Measurements from ENCODE around the gene NRXN3.

The NRXN3 gene

DNA sequence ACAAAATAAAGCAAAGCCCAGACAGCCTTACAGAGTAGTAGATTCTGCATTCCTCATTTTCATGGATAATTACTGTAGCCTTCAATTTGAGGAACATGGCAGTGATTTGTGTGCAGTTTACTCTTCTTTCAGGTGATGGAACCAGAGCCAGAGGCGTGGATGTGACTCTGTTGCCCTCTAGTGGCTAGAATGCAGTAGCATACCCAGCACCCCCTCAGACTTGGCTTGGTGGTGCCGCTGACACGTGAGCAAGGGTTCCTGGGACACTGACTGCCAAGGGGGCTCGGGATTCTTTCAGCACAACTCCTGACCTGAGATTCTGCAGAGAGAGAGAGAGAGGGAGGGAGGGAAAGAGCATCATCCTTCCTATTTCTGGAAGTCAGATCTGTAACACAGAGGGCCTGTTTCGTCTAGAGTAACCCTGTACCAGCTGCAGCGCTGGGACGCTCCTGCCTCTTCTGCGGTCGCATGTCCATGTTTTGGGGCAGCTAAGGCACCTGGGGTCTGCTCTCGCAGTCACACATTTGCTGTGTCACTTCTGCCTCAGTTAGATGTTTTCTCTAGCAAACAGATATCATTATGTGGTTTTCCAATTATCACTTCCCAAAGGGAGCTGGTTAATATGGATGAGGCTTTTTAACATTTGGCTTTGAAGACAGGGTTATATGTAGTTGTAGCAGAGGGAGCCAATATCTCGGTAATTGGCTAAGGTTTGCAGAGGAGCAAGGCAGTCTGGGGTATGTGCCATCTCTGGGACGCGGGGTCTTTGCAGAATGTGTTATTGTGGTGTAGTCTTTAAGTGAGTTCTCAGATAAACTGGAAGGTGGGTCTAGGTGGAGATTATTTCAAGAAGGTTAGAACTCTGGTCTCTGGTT is 428.1 kb downstream of the NRXN3 start:
- peak; percentile 64 for DNase-seq

DNA sequence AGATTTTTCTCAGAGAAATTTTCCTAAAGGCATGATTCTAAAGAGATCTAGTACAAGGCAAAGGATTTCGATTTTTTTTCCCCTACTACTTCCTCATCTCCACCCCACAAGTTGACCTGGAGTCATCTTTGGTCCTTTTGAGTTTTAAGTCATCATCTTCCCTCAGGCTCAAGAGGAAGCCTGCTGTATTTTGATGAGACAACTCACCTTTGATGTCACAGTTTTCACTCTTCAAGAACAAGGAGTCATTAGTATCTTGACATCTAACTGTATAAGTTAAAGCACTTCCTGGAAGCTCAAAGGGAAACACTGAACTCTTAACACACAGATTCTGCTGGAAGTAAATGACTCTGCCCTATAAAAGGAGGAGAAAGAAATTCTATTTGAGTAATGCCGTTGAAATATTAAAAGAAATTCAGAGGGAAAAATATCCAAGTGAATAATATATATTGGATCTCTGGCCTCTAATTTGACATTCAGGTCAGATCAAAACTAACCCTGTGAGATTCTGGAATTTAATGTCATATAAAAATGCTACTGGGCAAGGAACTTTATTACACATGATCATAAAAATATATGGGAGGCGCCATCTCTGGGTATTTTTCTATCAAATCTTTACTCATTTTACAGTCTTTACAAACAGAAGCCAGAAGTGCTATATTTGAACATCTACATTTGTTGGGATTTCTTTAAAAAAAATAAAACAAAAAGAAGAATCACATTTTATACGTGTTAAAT is 435.0 kb downstream of the NRXN3 start:
- DNase-seq, result peak; percentile 20

DNA sequence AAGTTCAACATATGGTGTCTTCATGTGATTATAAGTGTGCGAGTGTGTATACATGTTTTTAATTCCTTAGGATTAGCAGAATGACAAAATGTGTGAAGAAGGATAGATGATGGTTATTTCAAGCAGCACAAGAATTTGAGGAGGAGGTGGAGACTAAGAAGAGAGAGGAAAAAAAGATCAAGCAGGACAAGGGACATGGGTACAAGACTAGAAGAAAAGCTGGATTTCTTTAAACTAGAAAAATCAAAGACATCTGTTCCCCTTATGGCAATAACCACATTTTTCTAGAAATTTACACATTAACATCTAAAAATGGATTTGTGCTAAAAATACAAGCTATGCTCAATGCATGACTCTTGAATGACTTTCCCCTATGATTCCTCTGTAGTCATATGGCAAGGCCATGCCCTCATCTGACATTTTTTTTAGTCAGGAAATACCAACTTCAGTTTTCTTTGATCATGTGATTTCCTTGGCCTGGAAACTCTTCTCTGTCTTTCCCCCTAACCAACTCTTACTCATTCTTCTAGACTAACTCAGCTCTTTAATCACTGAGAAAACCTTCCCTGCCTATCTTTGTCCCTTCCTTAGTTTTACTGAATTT is 435.8 kb downstream of the NRXN3 start:
- DNase-seq, result peak; percentile 96

DNA sequence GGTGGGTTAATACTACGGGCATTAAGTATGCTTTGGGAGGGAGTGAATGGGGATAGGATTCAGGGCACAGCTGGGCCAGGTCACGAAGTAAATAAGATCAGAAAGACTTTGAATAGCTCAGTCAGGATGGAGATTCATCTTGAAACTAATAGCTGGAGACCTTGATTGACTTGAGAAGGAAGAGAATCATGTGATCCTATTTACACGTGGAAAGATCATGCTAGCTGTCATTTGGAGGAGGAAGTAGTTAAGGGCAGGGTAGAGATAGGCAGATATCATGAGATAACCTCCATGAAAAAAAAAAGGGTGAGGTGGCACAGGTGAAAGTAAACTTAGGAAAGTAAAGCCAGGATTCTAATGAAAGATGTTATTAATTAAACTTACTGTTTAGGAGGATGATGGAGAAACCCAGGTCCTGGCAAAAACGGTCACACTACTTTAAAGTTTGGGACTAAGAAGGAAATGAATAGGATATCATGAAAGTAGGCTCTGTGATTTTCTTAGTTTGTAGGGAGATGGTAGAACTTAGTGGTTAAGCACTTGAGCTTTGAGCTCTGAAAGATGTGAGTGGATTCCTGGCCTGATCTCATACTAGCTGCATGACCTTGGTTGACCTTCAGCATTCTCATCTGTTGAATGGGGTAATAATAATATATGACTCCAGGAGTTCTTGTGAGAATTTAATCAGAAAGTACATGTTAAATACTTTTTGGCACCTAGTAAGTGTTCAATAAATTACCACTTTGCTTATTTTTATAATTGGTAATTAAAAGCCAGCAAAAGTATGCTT is 439.0 kb downstream of the NRXN3 start:
- DNase-seq, result no peak

DNA sequence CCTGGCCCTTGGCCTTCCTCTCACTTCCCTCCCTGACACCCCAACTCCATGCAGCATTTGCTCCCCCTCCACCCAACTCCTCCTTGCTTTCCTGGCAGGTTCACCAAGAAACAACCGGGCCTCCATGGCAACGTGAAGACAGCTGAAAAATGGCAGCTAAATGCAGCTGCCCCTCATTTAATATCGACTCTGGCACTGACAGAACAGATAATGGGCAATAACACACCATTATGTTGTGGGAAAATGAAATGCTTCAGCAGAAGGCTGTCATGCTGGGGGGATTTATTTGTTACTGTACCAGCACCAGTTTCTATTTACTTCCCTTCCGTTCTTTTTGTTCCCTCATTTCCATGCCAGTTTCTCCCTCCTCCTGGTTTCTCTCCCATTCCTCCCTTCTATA is 440.8 kb downstream of the NRXN3 start:
- no peak for DNase-seq

DNA sequence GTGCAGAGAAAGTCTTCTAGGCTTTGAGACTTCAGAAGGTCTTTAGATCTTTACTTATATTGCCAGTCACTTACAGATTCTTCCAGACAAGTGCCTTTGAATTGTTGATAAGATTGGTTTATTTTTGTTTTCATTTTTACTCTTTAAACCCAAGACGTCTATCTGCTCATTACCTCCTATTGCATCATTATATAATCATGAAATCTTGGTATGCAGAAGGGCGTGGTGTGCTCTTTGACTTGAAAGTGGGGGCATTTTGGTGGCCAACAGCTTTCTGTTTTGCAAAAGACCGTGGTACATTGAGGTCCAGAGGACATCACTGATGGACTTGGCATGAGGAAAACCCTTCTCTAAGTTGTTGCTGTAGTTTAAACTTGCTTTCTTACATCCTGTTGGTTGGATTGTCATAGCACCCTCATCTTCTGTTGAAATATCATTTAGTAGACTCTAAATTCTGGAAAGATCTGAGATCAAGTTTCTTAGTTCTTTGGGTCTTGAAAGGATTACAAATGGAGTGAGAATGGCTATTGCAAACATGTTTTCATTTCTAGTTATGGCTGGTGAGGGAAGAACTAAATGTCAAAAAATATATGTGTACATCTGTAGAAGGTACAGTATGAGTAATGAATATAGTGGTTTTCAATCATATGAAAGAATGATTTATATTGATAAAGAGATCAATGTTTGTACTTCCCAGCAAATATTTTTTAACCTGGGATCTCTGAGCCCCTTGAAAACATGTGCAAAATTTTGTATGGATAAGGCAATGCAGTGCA is 441.8 kb downstream of the NRXN3 start:
- DNase-seq, result no peak

DNA sequence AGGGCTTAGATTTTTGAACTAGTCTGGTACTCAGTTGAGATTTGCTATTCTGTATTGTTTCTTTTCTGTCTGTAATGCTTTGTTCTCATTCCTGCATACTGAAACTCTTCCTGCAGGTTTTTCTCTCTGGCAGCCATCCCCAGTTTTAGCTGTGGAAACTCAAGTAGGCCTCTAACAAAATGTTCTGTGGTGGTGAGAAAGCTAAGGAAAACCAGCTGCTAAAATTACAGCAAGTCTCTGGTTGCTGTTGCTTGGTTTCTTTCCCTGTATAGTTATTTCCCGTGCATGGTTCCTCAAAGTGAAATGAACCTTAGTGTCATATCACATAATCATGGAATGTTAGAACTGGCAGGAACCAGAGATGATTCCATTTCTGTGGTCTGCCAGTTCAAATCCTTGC is 442.5 kb downstream of the NRXN3 start:
- no peak for DNase-seq

DNA sequence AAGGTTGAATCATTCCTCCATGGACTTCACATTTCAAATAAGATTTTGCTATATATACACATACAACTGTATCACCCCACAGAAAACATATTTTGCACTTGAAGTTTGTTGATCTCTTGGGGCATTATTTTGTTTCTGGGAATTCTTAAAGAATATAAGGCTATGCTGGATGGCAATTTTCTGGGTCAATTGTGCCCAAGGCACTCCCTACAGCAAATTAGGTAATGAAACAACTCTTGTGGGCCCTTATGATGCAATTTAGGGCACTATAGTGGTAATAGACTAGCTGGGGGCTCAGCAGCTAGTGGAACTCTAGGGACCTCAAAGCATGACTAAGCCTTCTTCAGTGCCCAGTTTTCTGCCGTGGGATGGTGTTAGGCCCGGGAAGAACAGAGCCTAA is 444.4 kb downstream of the NRXN3 start:
- DNase-seq, result no peak

DNA sequence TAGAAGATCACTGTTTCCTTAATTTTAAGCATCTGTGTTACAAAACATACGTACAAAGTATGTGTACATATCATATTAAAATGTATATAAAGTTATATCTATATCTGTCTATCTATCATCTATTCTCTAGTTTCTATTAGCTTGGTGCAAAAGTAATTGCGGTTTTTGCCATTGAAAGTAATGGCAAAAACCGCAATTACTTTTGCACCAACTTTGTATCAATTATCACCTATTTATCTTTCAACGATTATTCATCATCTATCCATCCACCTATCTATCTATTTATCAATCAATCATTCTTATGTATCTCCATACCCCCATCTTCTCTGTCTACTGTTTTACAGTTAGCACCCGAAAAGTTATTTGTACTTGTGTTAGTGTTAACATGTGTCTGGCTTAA is 447.6 kb downstream of the NRXN3 start:
- DNase-seq, result no peak

DNA sequence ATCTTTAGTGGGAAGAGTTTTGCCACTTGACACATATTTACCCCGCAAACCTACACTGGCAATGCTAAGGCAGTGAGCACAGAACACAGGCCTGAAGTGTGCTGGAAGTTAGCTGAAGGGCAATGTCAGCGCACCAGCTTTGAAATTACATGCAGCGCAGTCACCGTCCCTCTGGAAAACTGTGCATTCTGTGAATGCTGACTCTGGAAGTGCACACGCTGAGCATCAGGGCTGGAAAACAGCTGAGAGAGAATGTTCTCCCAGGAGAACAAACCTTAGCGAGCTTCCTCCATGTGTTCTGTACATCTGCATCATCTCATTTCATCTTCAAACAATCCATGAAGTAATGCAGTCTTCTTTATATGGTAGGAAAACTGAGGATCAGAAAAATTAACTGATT is 448.2 kb downstream of the NRXN3 start:
- DNase-seq, result no peak

DNA sequence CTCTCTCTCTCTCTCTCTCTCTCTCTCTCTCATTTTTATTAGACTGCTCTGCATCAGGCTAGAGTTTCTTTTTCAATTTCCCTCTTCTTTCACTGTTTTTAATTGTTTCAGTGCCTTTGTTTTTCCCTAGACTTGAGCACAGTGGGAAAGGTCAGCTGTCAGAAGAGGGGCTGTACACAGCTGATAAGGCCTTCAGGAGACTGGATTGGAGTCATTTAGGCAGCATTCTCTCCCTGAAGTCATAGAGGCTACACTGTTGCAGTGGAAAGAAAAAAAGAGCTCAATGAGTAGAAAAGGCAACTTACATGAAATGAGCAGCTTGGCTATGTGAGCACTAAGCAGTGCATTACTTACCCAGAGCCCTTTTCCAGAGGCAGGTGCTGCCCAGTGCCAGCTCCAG is 456.9 kb downstream of the NRXN3 start:
- no peak for DNase-seq

DNA sequence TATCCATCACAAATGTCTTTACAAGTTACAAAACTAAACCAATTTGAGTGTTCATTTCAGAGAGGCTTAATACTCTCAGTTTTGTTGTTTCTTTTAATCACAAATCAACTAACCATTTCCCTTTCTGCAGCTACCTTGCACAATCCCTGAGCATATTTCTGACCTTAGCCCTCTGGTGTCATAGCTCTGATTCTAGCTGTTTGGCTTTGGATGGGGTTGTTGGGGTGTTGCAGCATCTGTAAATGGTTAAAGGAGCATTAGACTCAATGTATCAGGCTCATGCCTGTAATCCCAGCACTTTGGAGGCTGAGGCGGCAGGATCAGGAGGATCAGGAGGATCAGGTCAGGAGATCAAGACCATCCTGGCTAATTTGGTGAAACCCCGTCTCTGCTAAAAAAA is 461.4 kb downstream of the NRXN3 start:
- DNase-seq, result no peak

DNA sequence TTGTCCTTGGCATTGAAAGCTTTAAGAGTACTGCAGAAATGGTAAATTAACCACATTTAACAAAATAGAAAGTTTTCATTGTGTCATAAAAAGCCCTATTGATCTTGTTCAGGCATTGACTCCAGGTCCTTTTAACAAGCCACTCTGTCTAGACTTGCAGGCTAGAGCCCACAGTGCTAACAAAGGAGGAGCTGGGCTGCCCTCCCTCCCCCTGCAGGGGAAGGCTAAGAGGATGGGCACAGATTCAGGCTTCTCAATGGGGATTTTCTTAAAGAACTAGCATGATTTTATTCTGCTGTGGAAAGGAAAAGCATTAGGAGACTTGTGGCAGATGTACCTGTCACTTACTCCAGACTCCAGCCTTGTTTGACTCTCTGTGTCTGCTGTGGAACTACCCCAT is 463.6 kb downstream of the NRXN3 start:
- DNase-seq, result no peak

DNA sequence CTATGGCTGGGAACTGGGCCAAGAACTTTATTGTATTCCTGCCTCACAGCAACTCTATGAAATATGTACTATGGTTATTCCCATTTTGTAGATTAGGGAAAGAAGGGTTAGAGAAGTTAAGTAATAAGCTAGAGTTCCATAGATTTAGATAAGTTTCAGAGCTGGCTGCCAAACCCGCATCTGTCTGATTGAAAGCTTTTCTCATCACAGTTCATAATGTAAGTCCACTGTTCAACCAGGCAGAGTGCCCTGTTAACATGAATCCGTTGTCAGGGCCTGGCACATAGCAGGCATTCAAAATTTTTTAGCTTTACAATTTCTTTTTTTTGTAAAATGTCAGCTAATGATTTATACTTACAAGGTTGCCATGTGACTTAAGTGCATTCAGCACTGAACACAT is 467.3 kb downstream of the NRXN3 start:
- DNase-seq, result no peak

DNA sequence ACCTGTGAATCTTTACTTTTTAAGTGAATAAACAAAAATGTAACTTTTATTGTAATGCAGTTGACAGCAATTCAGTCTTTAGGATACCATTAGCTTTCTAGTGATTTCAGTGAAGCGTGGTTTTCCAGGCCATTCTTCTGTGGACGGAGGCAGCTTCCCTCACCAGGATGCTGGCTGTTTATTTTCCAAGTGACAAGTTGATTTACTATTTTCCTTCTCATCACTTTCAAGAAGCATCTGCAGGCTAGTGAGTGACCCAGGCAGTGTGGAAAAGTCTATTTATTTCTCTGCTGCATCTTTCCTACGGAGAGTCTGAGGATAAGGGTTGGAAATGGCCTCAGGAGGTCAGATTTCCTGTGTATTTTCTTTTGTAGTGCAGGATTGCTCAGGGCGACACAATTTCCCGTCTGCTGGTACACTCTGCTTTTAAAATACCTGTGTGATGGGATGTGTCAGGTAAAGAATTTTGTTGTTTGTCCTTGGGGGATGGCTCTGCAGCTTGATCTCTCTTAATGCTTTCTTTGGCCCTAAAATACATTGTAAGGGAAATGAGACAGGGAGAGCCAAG is 467.8 kb downstream of the NRXN3 start:
- DNase-seq, result no peak

DNA sequence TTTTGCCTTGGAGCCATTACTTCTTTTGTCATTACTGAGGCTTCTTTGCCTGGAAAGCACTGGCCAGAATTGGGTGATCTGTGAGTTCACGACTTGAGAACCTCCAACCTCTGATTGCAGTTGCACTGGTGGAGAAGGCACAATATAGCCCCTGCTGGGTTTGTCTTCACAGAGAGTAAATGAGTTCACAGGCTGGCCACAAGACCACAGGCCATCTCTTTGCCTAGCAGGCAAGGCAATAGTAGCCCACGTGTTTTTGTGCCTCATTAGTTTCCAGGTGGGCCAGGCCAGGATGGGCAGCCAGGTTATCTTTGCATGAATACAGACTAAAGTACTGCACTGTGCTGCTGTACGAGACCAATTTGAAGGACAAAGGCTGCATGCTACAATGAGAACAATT is 468.8 kb downstream of the NRXN3 start:
- no peak for DNase-seq

DNA sequence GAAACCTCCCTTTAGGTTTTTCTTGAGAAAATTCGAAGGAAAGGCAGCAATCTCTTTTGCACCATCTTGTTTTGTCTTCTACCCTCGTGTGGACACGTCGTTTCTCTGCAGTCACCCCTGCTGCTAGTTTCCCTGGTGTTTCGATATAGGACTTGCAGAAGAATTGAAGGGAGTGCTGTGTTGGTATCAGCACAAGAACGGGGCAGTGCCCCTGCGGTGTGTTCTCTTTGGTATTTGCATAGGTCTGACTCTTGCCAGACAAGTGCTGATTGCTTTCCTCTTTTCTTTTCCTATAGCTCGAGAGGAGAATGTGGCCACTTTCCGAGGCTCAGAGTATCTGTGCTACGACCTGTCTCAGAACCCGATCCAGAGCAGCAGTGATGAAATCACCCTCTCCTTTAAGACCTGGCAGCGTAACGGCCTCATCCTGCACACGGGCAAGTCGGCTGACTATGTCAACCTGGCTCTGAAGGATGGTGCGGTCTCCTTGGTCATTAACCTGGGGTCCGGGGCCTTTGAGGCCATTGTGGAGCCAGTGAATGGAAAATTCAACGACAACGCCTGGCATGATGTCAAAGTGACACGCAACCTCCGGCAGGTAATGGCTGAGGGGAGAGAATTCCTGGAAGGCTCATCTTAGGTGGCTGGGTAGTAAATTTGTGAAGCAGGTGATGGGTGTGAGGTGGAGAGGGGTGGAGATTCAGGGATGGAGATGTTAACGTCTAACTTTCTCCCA is 474.8 kb downstream of the NRXN3 start:
- no peak for DNase-seq

DNA sequence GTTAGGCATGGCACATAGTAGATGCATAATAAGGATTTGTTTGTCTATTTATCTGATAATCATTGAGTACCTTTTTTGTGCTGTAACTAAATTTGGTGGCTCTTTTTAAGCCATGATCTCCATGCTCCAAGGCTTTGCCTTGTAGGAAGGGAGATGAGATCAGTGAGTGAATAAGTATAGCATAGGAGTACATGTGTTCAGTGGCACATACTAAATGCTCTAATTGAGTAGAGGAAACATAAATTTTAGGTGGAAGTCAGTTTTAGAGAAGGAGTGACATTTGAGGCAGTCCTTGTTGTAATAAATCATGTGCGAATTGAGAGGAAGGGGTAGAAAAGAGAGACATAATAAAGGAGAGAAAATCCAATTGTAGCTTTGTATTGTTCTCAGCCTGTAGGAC is 482.6 kb downstream of the NRXN3 start:
- DNase-seq, result no peak

DNA sequence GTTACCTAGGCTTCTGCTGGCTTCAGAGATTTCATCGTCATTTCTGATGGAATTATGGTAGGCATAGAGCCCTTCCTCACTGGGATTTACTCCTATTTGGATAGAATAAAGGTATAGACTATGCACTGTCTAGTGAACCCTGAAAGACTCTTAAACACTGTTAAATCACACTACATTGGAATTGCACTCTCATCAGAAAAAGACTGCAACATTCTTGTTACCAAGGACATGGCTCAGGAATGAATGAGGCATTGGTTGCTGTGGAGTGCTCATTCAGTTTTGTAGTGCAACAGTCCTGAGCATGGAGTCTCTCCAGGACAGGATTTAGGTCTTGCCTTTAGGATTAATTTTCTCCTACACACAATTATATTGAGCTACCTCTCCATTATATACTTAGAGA is 483.0 kb downstream of the NRXN3 start:
- no peak for DNase-seq

DNA sequence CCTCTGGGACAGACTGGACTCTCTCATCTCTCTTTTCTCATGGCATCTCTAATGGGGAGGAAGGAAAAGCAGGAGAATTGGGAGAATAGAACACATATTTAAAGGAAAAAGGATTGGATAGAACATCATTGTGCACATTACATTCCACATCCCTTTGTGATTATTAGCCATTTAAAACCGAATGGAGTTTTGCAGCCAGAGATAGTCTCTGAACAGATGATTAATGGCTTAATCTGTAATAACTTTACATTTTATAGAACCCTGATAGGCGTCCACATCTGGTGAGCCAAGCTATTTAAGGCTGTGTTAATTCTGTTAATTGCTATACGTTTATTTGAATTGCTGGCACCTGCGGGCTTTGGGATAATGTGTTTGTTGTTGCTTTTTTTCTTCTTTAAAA is 487.3 kb downstream of the NRXN3 start:
- DNase-seq, result no peak

DNA sequence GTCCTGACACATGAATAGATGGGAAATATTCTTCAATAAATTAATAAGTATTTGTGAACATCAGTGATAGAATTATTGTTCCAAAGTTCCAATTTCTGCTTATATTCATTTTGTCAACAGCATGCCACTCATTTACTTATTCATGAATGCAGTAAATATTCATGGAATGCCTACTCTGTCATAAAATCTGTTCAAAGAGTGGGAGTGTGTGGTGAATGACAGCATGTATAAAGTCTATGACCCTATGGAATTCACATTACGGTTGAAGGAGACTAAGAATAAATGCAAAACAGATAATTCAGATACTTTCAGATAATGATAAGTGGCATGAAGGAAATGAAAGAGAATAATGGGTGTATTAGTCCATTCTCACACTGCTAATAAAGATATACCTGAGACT is 494.7 kb downstream of the NRXN3 start:
- no peak for DNase-seq

Data from fibroblast of skin of right biceps (primary cell).